WERI-Rb-1 (cell line): ENCODE measurements around the gene BIRC5.

Experiments used
- DNase-seq: peaks from one replicate; pipeline ENCODE4 v3.0.0-alpha.2; 2020
- H3K27ac ChIP-seq: fragments of 250-450 bp; sonication (Bioruptor Pico); 2 replicates; pipeline ENCODE4 v1.5.1; 2020; ENCODE audit warnings: mild to moderate bottlenecking, moderate library complexity
- H3K27me3 ChIP-seq: fragments of 250-450 bp; sonication (Bioruptor Pico); 2 replicates; pipeline ENCODE4 v1.5.1; 2021; ENCODE audit warnings: mild to moderate bottlenecking, low read depth, moderate library complexity; ENCODE audit not compliant: insufficient read depth, severe bottlenecking
- H3K36me3 ChIP-seq: fragments of 250-450 bp; sonication (Bioruptor Pico); 2 replicates; pipeline ENCODE4 v1.5.1; 2020; ENCODE audit warnings: mild to moderate bottlenecking, moderate library complexity
- H3K4me3 ChIP-seq: 2 replicates; pipeline ENCODE4 v1.5.1; 2011; ENCODE audit warnings: low read depth, mild to moderate bottlenecking, control low read depth, low read length
- H3K9me3 ChIP-seq: fragments of 250-450 bp; sonication (Bioruptor Pico); 2 replicates; pipeline ENCODE4 v1.5.1; 2021; ENCODE audit warnings: mild to moderate bottlenecking, moderate library complexity; ENCODE audit not compliant: severe bottlenecking
- TF ChIP-seq, protein P1 (sequence below): IDR thresholded peaks from 2 replicates; pipeline ENCODE4 v1.5.1; 2011; ENCODE audit warnings: low read depth, mild to moderate bottlenecking, control low read depth, inconsistent platforms, low read length

Gene BIRC5

DNA sequence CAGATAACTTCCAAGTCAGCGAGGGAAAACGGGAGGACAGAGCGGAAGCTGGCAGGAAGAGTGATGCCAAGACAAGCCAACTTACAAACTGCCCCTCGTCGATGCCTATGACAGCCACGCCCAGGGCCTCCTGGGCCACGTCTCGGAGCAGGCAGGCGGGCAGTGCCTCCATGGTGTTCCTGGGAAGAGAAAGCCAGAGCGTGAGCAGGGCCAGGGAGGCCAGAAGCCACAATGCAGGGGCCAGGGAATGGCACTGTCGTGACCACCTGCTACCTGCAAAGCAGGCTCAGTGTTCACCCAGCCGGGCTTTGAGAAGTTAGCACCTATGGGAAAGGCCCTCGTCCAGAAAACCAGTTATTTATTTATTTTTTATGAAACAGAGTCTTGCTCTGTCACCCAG, 31.5 kb upstream of the BIRC5 start:
- TF ChIP-seq, protein P1, sequence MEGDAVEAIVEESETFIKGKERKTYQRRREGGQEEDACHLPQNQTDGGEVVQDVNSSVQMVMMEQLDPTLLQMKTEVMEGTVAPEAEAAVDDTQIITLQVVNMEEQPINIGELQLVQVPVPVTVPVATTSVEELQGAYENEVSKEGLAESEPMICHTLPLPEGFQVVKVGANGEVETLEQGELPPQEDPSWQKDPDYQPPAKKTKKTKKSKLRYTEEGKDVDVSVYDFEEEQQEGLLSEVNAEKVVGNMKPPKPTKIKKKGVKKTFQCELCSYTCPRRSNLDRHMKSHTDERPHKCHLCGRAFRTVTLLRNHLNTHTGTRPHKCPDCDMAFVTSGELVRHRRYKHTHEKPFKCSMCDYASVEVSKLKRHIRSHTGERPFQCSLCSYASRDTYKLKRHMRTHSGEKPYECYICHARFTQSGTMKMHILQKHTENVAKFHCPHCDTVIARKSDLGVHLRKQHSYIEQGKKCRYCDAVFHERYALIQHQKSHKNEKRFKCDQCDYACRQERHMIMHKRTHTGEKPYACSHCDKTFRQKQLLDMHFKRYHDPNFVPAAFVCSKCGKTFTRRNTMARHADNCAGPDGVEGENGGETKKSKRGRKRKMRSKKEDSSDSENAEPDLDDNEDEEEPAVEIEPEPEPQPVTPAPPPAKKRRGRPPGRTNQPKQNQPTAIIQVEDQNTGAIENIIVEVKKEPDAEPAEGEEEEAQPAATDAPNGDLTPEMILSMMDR = no peak
- Histone ChIP-seq H3K9me3 (no peaks in the 10 kb centered on the region), H3K27ac (no peak overlapping the region), H3K4me3 (no peak overlapping the region), H3K36me3 (peaks cover 81% of the 10 kb centered on the region), H3K27me3 (no peaks in the 10 kb centered on the region)
- DNase-seq = no peak

DNA sequence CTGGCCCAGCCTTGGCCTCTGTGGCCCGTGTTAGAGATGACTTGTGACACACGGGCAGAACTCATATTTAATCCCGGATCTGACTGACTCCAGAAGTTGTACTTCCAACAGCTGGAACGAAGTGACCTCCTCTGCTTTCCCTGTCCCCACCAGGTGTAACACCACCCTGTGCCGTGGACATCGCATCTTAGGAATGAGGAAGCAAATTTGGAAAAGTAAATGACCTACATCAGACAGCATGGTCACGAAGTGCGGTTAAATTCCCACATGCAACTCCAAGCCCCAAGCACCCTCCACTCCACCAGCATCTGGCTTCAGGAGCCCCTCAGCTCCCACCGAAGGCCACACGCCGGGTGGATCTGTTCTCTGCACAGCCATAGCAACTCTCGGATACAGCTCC, 30.1 kb upstream of the BIRC5 start:
- H3K4me3 ChIP-seq = no peak overlapping the region
- H3K27me3 ChIP-seq = no peaks in the 10 kb centered on the region
- TF ChIP-seq, protein P1 = no peak
- DNase-seq = no peak
- H3K36me3 ChIP-seq = peaks cover 67% of the 10 kb centered on the region
- no peaks in the 10 kb centered on the region for H3K9me3 ChIP-seq
- H3K27ac ChIP-seq = no peak overlapping the region

DNA sequence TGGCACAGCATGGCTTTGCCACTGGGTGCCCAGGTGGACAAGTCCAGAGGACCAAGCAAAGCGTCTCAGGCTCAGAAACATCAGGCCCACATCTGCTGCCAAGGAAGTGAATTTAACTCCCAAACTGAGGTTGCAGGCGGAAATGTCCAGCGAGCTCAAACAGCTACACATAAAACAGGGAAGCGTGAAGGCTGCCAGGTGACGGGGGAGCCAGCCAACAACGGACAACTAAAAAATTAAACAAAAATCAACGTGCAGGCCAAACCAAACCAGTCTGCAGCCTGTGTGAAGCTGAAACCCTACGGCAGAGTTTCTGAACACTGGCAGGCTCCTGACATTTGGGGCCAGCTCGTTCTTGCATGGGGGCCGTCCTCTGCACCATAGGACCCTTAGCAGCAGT, 29.7 kb upstream of the BIRC5 start:
- Histone ChIP-seq H3K4me3 (no peak overlapping the region), H3K27me3 (no peaks in the 10 kb centered on the region), H3K9me3 (no peaks in the 10 kb centered on the region), H3K27ac (no peak overlapping the region), H3K36me3 (peaks cover 63% of the 10 kb centered on the region)
- TF ChIP-seq, protein P1 = no peak
- no peak for DNase-seq

- Histone ChIP-seq H3K27ac (no peak overlapping the region), H3K27me3 (no peaks in the 10 kb centered on the region), H3K9me3 (no peaks in the 10 kb centered on the region), H3K36me3 (peaks cover 58% of the 10 kb centered on the region), H3K4me3 (no peak overlapping the region)
- DNase-seq = no peak
- TF ChIP-seq, protein P1 = no peak
Measured at GRCh38 chr17:78184868-78185267, 29.2 kb upstream of the BIRC5 start.

GRCh38 chr17:78185981-78186691, 27.9 kb upstream of the BIRC5 start:
- Histone ChIP-seq H3K27ac (peak overlapping the region; percentile 93), H3K4me3 (peak overlapping the region; percentile 92), H3K27me3 (no peaks in the 10 kb centered on the region), H3K9me3 (no peaks in the 10 kb centered on the region), H3K36me3 (peaks cover 54% of the 10 kb centered on the region)
- peak; percentile 94 for DNase-seq
- TF ChIP-seq, protein P1 = peak; percentile 22; the same call in 1 of the 2 replicates
